DMS114 treated with DMSO at 0.1 percent for 48 hours (cell line): ENCODE data around the gene MFSD6L.
"Not testable (repeated sequence)": the region's sequence is repeated elsewhere in the genome, so short reads cannot be mapped to it uniquely, and the experiment has no call there.

Experiments used
- DNase-seq: peaks from one replicate; lab custom pipeline; 2025; ENCODE audit not compliant: unreplicated experiment; lab: John Stamatoyannopoulos, UW

The MFSD6L gene

DNA sequence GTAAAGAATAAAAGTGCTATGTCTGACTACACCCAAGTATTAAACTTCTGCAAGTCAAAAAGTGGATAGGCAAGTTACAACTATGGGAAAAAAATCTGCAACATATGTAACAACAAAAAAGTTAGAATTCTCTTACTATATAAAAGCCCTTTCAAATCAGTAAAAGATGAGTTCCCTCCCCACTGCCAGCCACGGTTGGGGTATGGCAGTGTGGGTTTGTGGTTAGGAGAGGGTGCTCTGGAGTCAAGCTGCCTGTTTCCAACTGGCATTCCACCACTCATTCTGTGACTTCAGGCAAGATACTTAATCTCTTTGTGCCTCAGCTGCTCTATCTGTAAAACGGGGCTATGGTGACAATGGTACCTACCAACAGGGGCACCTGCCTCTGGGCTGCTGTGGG lies 26.6 kb upstream of the MFSD6L start:
- no peak for DNase-seq

- no peak for DNase-seq
These were observed 24.1 kb upstream of the MFSD6L start for GRCh38 chr17:8823279-8823678.

GRCh38 chr17:8822401-8823035 lies 23.4 kb upstream of the MFSD6L start:
- DNase-seq: no peak

DNA sequence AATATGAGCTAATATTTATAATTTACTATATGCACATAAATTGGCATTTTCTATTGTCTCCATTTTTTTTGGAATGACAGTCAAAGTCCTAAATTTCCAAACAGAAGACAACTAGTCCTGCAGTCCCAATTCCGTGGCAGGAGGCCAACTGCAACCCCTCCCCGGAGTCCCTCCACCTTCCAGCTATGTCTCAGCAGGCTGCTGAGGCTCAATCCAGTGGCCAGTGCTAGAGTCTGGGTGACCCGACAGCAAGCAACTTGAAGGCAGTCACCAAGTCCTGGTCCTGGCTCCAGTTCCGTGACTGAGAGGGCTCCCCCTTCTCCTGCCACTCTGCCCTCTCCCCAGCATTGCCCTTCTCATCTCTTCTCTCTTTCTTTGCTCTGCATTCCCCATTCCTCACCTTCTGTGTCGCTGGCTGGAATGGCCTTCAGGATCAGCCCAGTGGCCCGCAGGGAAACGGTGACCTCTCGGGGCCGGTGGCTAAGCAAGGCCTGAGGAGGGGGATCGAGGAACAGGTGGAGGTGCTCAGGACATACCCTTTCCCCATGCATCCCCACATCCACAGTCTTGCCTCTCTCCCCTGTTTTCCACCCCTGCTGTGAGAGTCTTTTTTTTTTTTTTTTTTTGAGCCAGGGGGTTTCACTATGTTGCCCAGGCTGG lies 22.4 kb upstream of the MFSD6L start:
- no peak for DNase-seq

DNA sequence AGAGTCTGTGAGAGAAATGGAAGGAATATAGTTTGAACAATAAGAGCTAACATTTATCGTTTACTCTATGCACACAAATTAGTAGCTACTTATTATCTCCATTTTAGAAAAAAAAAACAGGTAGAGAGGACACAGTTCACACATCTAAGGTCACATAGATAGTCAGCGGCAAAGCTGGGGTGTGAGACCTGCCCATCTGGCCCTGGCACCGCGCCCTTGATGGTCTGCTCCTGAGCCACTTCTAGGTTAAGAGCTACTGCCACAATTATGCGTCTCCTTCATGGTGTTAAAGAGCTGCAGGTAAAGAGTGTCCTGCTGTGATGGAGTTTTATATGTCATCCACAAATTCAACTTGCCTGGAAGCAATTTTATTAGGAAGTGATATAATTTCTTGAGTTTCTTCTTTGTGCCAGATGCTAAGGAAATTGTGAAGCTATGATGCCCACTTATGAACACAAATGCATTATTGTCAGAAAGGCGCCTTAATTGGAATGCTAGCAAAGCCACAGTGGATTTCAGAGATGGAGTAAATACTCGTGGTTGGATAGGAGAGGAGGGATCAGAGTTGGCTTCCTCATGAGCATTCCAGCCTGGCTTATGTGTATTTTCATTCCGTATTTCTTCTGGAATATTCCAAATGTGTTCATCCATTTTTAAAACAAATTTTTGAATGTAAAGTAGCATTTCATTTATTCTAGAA lies 21.3 kb upstream of the MFSD6L start:
- no peak for DNase-seq

GRCh38 chr17:8818654-8819330 lies 19.6 kb upstream of the MFSD6L start:
- no peak for DNase-seq

GRCh38 chr17:8818047-8818446 lies 18.9 kb upstream of the MFSD6L start:
- DNase-seq: no peak

DNA sequence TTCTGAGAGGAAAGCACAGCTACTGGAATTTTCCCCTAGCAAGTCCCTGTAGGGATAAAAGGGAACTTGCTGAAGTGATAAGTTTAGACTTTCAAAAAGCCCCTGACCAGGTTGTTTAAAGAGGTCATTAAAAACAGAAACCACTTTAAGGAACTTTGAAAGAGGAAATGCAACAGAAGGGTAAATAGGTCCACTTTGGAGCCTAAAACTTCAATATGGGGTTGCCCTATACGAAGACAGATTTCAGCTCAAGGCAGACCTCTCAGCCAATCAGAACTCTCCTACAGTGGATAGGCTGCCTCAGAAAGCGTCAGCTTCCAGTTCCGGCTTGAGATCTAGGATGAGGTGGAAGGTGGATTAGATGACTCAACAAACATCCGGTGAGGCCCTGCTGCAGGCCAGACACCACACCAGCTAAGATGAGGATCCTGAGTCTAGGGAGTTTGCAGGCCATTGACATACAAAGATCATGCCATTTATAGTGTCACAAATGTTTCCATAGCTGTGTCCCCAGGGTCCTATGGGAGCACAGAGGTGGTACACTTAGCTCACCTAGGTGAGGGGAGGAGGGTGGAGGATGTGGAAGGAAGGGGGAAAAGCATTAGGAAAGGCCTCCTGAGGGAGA lies 7.9 kb upstream of the MFSD6L start:
- no peak for DNase-seq

GRCh38 chr17:8806253-8806925 lies 7.2 kb upstream of the MFSD6L start:
- DNase-seq: no peak

DNA sequence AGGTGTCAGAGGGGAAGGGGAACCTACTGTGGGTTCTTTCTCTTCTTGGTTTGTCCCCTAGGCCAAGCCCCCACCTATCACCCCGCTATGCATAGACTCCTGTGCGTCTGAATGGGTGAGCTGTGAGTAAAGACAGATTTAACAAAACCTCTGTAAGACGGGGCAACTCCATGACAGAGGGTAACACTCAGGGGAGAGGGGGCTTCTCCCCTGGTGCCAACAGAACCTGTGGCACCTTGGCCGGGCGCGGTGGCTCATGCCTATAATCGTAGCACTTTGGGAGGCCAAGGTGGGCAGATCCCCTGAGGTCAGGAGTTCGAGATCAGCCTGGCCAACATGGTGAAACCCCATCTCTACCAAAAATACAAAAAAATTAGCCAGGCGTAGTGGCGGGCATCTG lies 6.2 kb upstream of the MFSD6L start:
- not testable (repeated sequence) for DNase-seq

GRCh38 chr17:8803531-8804420 lies 4.6 kb upstream of the MFSD6L start:
- DNase-seq: peak; percentile 11

GRCh38 chr17:8801135-8801840 lies 2.1 kb upstream of the MFSD6L start:
- no peak for DNase-seq

- DNase-seq: no peak
These were observed 1.5 kb upstream of the MFSD6L start for GRCh38 chr17:8800656-8801055.

DNA sequence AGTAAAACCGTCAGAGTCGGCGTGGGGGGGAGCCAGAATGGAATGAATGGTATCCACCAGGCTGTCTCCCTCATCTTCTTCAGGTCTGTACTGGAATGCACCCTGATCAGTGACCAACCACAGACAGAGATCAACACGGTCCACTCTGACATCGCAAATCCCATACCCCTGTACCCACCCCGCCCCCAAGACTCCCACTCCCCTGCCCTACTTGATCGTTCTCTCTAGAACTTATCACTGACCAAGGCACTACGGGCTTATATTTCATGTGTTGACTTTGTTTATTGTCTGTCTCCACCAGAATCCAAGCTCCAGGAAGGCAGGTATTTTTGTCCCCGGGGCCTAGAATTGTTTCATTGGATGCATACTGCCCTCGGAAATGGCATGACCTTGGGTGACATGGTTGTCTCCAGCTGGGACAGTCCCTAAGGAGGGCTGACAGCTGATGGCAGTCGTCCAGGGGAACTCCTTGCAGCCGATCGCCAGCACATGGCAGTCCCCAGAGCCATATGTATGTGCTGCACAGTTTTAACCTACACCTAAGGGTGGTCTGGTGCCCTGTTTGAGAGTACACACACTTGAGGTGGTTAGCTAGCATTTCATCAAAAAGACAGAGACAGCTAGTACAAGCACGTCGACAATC lies 526 bp upstream of the MFSD6L start:
- DNase-seq: no peak

- no peak for DNase-seq
These were observed 854 bp downstream of the MFSD6L start for GRCh38 chr17:8798176-8798845.

DNA sequence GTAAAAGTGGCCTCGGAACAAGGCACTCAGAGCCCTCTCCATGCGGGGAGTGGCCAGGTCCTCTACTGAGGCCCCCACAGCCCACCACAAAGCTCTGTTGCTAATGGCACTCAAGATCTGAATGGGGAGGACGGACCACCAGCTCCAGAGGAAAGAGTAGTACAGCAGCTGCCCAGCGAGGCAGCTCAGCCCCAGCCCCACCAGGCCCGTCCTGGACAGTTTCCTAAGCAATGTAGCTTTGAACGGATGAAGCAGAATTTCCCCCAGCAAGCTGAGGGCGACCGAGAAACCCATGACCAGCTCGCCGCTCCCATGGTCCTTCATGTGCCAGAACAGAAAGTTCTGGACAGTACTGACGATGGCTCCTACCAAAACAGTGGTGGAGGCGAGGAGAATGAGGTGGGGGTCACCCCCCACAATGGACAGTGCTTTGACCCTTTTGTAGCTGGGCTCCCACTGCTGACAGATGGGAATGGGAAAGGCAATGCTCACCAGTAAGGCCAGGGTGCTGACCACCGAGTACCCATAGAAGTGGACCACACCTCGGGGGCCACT lies 1.5 kb downstream of the MFSD6L start:
- no peak for DNase-seq

DNA sequence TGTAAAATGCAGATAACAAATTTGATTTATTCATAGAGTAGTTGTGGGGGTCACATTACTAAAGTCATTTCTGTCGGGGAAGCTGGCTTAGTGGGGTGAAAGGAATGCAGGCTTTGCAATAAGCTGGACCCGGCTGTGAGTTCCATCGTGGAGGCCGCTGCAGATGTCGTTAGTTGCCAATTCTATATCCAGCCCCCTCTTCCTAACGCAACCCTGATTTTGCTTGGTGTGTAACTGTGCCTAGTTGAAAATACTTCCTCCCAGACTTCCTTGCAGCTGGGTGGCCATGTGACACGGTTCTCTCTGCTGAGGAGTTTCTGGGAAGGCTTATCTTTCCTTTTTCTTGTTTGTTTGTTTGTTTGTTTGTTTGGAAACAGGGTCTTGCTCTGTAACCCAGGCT lies 4.5 kb downstream of the MFSD6L start:
- DNase-seq: no peak

GRCh38 chr17:8793649-8794048 lies 5.5 kb downstream of the MFSD6L start:
- no peak for DNase-seq
